HCT116 (cell line): ENCODE results near the gene IL17C. TPM values are rescaled to one million over a fixed set of nuclear protein-coding genes. Genes with fewer than 3 reads are reported as not detected.

Experiments
- ATAC-seq: fragments of 200-7000 bp; cut with Tn5 transposase; 2 replicates; pipeline ENCODE4 v1.9.1; 2020; ENCODE audit warnings: mild to moderate bottlenecking, moderate library complexity
- BruUV-seq: library from RNA; stranded (reverse); fragments of 400-500 nt; replicated peaks from 2 replicates; lab custom pipeline; 2021; lab: Mats Ljungman, UMichigan
- CTCF ChIA-PET: fragments of 300-600 bp; sonication (Branson Sonifier 250); formaldehyde crosslinking; loops from one replicate; lab custom pipeline; 2021; ENCODE audit warnings: antibody characterized with exemption; lab: Charles Lee
- POLR2A ChIA-PET: fragments of 300-600, 350-600 bp; sonication (Branson Sonifier 250); formaldehyde crosslinking; loops from one replicate; lab custom pipeline; 2021; ENCODE audit warnings: antibody characterized with exemption; lab: Charles Lee
- RAD21 ChIA-PET, 2 experiments: fragments of 300-600 bp; sonication (Branson Sonifier 250); formaldehyde crosslinking; loops; one replicate each; lab custom pipeline; 2023; ENCODE audit warnings: low total read pairs in 2 of 2; ENCODE audit not compliant: uncharacterized antibody in 2 of 2, unreplicated experiment in 2 of 2, low non-redundant PET in 1 of 2; lab: Charles Lee
- DNase-seq: peaks from one replicate; pipeline ENCODE4 v3.0.0-alpha.2; 2010; ENCODE audit warnings: low read depth, low spot score
- H2AFZ ChIP-seq: fragments of 200-600 bp; shearing (Covaris generic), sonication (generic); 2 replicates; pipeline ENCODE4 v1.6.1; 2017; ENCODE audit warnings: low read depth, mixed run types, mixed read lengths, antibody characterized with exemption, low read length; ENCODE audit not compliant: poor library complexity, severe bottlenecking
- H3K27ac ChIP-seq: 2 replicates; pipeline ENCODE4 v1.5.1; 2012; ENCODE audit warnings: low read depth, low read length
- H3K27me3 ChIP-seq: fragments of 200-600 bp; sonication (generic); 2 replicates; pipeline ENCODE4 v1.6.1; 2016; ENCODE audit warnings: mixed run types, low read length, mixed read lengths; ENCODE audit not compliant: insufficient read depth
- H3K36me3 ChIP-seq, 2 experiments: fragments of 200-500 bp in 1 of 2; fragments of 200-600 bp in 1 of 2; sonication (Bioruptor generic) in 1 of 2; sonication (generic) in 1 of 2; 2 replicates each; pipeline versions ENCODE4 v1.5.1 to v1.6.1; 2014 to 2016; ENCODE audit warnings: low read length in 2 of 2, inconsistent platforms in 1 of 2, mixed read lengths in 1 of 2, mixed run types in 1 of 2; ENCODE audit not compliant: insufficient read depth in 2 of 2, control insufficient read depth in 1 of 2
- H3K4me1 ChIP-seq, 2 experiments: fragments of 200-600 bp in 1 of 2; sonication (generic) in 1 of 2; 2 replicates each; pipeline versions ENCODE4 v1.5.1 to v1.6.1; 2012 to 2017; ENCODE audit warnings: low read length in 2 of 2, inconsistent platforms in 1 of 2, mild to moderate bottlenecking in 1 of 2, mixed read lengths in 1 of 2, mixed run types in 1 of 2, moderate library complexity in 1 of 2; ENCODE audit not compliant: insufficient read depth in 2 of 2, control insufficient read depth in 1 of 2
- H3K4me2 ChIP-seq: fragments of 200-600 bp; sonication (generic); 2 replicates; pipeline ENCODE4 v1.6.1; 2017; ENCODE audit warnings: mixed run types, low read length, mixed read lengths
- H3K4me3 ChIP-seq, 2 experiments: fragments of 200-600 bp in 1 of 2; sonication (generic) in 1 of 2; replicated peaks in 1 of 2; 2 replicates each; pipeline ENCODE4 v1.5.1; 2011 to 2016; ENCODE audit warnings: low read length in 2 of 2, control low read depth in 1 of 2, low read depth in 1 of 2, mild to moderate bottlenecking in 1 of 2, mixed read lengths in 1 of 2, mixed run types in 1 of 2
- H3K79me2 ChIP-seq: fragments of 200-600 bp; sonication (generic); 2 replicates; pipeline ENCODE4 v1.6.1; 2017; ENCODE audit warnings: mild to moderate bottlenecking, mixed run types, low read length, moderate library complexity, mixed read lengths; ENCODE audit not compliant: insufficient read depth
- H3K9ac ChIP-seq: fragments of 200-600 bp; sonication (generic); 2 replicates; pipeline ENCODE4 v1.6.1; 2016; ENCODE audit warnings: low read length, mixed read lengths
- H3K9me2 ChIP-seq: fragments of 200-600 bp; sonication (generic), shearing (Covaris generic); 2 replicates; pipeline ENCODE4 v1.6.1; 2017; ENCODE audit warnings: mixed run types, mild to moderate bottlenecking, moderate library complexity; ENCODE audit not compliant: insufficient read depth
- H3K9me3 ChIP-seq, 2 experiments: fragments of 200-500 bp in 1 of 2; fragments of 200-600 bp in 1 of 2; sonication (Bioruptor generic) in 1 of 2; sonication (generic) in 1 of 2; 2 replicates each; pipeline ENCODE4 v1.6.1; 2014 to 2017; ENCODE audit warnings: low read length in 2 of 2, mixed read lengths in 2 of 2, inconsistent platforms in 1 of 2, low read depth in 1 of 2, mild to moderate bottlenecking in 1 of 2, mixed run types in 1 of 2, moderate library complexity in 1 of 2; ENCODE audit not compliant: control insufficient read depth in 1 of 2, insufficient read depth in 1 of 2
- H4K20me1 ChIP-seq: fragments of 200-600 bp; sonication (generic), shearing (Covaris generic); 2 replicates; pipeline ENCODE4 v1.6.1; 2017; ENCODE audit warnings: mixed run types, mild to moderate bottlenecking, moderate library complexity; ENCODE audit not compliant: insufficient read depth
- ATF3 ChIP-seq: IDR thresholded peaks from 2 replicates; pipeline ENCODE4 v1.6.1; 2012
- CBX3 ChIP-seq: IDR thresholded peaks from 2 replicates; pipeline ENCODE4 v1.6.1; 2012; ENCODE audit warnings: low read depth
- CEBPB ChIP-seq: IDR thresholded peaks from 2 replicates; pipeline ENCODE4 v1.6.1; 2012; ENCODE audit warnings: low read depth
- CTCF ChIP-seq, 3 experiments: fragments of 200-600 bp in 1 of 3; sonication (generic) in 1 of 3; IDR thresholded peaks in 2 of 3; conservative IDR thresholded peaks in 1 of 3; 2 replicates each; pipeline ENCODE4 v1.5.1; 2012 to 2017; ENCODE audit warnings: low read depth in 2 of 3, low read length in 2 of 3, antibody characterized with exemption in 1 of 3, borderline replicate concordance in 1 of 3, control low read depth in 1 of 3, mild to moderate bottlenecking in 1 of 3, mixed read lengths in 1 of 3, mixed run types in 1 of 3, moderate library complexity in 1 of 3; ENCODE audit not compliant: insufficient read depth in 1 of 3
- ELF1 ChIP-seq: IDR thresholded peaks from 2 replicates; pipeline ENCODE4 v1.6.1; 2012; ENCODE audit warnings: low read depth, borderline replicate concordance
- EZH2 ChIP-seq: fragments of 200-600 bp; sonication (generic); IDR thresholded peaks from 2 replicates; pipeline ENCODE4 v1.6.1; 2017; ENCODE audit warnings: antibody characterized with exemption, mixed run types
- EZH2phosphoT487 ChIP-seq: fragments of 200-600 bp; IDR thresholded peaks from 2 replicates; pipeline ENCODE4 v1.6.1; 2018; ENCODE audit warnings: antibody characterized with exemption, borderline replicate concordance
- MAX ChIP-seq: IDR thresholded peaks from 2 replicates; pipeline ENCODE4 v1.6.1; 2012
- POLR2AphosphoS5 ChIP-seq: IDR thresholded peaks from 2 replicates; pipeline ENCODE4 v1.6.1; 2011; ENCODE audit warnings: mild to moderate bottlenecking, low read depth, low read length, moderate library complexity
- RAD21 ChIP-seq: IDR thresholded peaks from 2 replicates; pipeline ENCODE4 v1.6.1; 2012; ENCODE audit warnings: low read depth, mild to moderate bottlenecking
- SIN3A ChIP-seq: IDR thresholded peaks from 2 replicates; pipeline ENCODE4 v1.6.1; 2012; ENCODE audit warnings: low read depth
- SP1 ChIP-seq: IDR thresholded peaks from 2 replicates; pipeline ENCODE4 v1.6.1; 2012; ENCODE audit warnings: low read depth
- SRF ChIP-seq: IDR thresholded peaks from 2 replicates; pipeline ENCODE4 v1.6.1; 2012; ENCODE audit warnings: low read depth
- ZFX ChIP-seq: fragments of 450-650 bp; IDR thresholded peaks from 2 replicates; pipeline ENCODE4 v1.6.1; 2017
- ZNF274 ChIP-seq: fragments of 200-500 bp; sonication (Bioruptor generic); IDR thresholded peaks from 2 replicates; pipeline ENCODE4 v1.6.1; 2014; ENCODE audit warnings: mild to moderate bottlenecking, low read depth, low read length, inconsistent platforms
- intact Hi-C: fragments of 100-400 bp; cut with micrococcal nuclease; formaldehyde crosslinking; loops from 2 replicates; pipeline ENCODE4 v1.10.0; 2022
- total RNA-seq: library from RNA; stranded (reverse); gene quantifications from one replicate; pipeline ENCODE4 v1.2.1, GENCODE V29; 2021; ENCODE audit not compliant: unreplicated experiment

IL17C gene
- total RNA-seq, 1 experiment from 2014 or later, result not detected

- POLR2A ChIA-PET, result no interaction called here
- Histone ChIP-seq H3K27ac (no peak overlapping the region), H3K4me1 (peaks cover 0 to 7% of the 10 kb centered on the region in 2 experiments; a peak in 1 of 4 replicates), H3K36me3 (peaks cover 31 to 41% of the 10 kb centered on the region in 2 experiments; a peak in 3 of 4 replicates), H3K9me3 (no peaks in the 10 kb centered on the region), H3K79me2 (no peaks in the 10 kb centered on the region), H3K9ac (no peak overlapping the region), H3K4me3 (no peak overlapping the region), H3K9me2 (no peaks in the 10 kb centered on the region), H3K4me2 (no peak overlapping the region), H3K27me3 (no peaks in the 10 kb centered on the region), H2AFZ (no peak overlapping the region), H4K20me1 (no peaks in the 10 kb centered on the region)
- DNase-seq (no peak), ATAC-seq (no peak)
- CTCF ChIA-PET, result no interaction called here
- no TSS peak for BruUV-seq
- intact Hi-C loops, result no loop called here
- TF ChIP-seq CTCF (IDR thresholded peaks at IDR 0.05 in 2 of 3, conservative IDR thresholded peaks at IDR 0.05 in 1 of 3; ENCODE audit: borderline replicate concordance in 1 of 3, insufficient read depth in 1 of 3, low read depth in 2 of 3, low read length in 2 of 3) (no peak), CEBPB (no peak)
- RAD21 ChIA-PET, result no interaction called here
These were observed 7.0 kb upstream of the IL17C start for GRCh38 chr16:88631384-88631783.

- Histone ChIP-seq H3K36me3 (peaks cover 30 to 41% of the 10 kb centered on the region in 2 experiments; a peak in 3 of 4 replicates), H3K9ac (no peak overlapping the region)
- TF ChIP-seq SP1 (no peak), MAX (no peak), EZH2phosphoT487 (no peak), CTCF (IDR thresholded peaks at IDR 0.05 in 2 of 3, conservative IDR thresholded peaks at IDR 0.05 in 1 of 3; ENCODE audit: borderline replicate concordance in 1 of 3, insufficient read depth in 1 of 3, low read depth in 2 of 3, low read length in 2 of 3) (no peak), RAD21 (no peak), POLR2AphosphoS5 (no peak), ZNF274 (no peak), ZFX (no peak), SIN3A (no peak), CBX3 (no peak), ELF1 (no peak), ATF3 (no peak), EZH2 (no peak), SRF (no peak)
- TF ChIP-seq, all 23 proteins: peak for 0
- H2AFZ ChIP-seq, result no peak overlapping the region
- H3K79me2 ChIP-seq, result no peaks in the 10 kb centered on the region
- no peak for ATAC-seq
- no peak overlapping the region for H3K27ac ChIP-seq
- ChIA-PET POLR2A (no interaction called here), CTCF (no interaction called here), RAD21 (no interaction called here)
- no TSS peak for BruUV-seq
- no peak for DNase-seq
- no peaks in the 10 kb centered on the region for H3K27me3 ChIP-seq
- H3K9me3 ChIP-seq, result no peaks in the 10 kb centered on the region
- intact Hi-C loops, result no loop called here
- H3K4me3 ChIP-seq, result no peak overlapping the region
- H3K4me2 ChIP-seq, result no peak overlapping the region
- no peaks in the 10 kb centered on the region for H3K9me2 ChIP-seq
- peaks cover 1 to 11% of the 10 kb centered on the region in 2 experiments; a peak in 2 of 4 replicates for H3K4me1 ChIP-seq
- no peaks in the 10 kb centered on the region for H4K20me1 ChIP-seq
These were observed 6.3 kb upstream of the IL17C start for GRCh38 chr16:88631920-88632586.
